CD4-positive, alpha-beta T cell treated with Interleukin-1 beta for 1 hour (primary cell): ENCODE results near the gene MAD2L2.
A peak's percentile ranks its signal among the peaks of the same experiment; 100 is the strongest.

ENCODE experiments used
- DNase-seq, 2 donors: peaks; one replicate each; pipeline ENCODE4 v3.0.0-alpha.2; 2020 to 2022

Gene MAD2L2

GRCh38 chr1:11652203-11652780 lies 28.7 kb downstream of the MAD2L2 start:
- no peak for DNase-seq

DNA sequence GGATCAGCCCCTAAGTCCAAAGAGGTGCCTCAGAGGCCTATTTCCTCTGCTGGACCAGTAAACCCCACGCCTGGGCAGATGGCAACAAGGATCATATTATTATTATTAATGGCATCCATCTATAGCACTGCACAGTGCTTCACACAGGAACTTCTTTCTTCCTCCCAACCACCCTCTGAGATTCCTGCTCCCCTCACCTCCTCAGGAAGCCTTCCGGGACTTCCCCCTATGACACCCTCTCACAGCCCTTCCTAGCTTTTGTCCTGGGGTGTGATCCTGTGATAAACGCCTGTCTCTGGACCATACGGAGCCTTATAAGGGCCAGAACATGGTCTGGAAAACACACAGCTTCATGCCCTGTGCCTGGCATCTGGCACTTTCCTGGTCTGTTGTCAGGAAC lies 29.9 kb downstream of the MAD2L2 start:
- DNase-seq: no peak

DNA sequence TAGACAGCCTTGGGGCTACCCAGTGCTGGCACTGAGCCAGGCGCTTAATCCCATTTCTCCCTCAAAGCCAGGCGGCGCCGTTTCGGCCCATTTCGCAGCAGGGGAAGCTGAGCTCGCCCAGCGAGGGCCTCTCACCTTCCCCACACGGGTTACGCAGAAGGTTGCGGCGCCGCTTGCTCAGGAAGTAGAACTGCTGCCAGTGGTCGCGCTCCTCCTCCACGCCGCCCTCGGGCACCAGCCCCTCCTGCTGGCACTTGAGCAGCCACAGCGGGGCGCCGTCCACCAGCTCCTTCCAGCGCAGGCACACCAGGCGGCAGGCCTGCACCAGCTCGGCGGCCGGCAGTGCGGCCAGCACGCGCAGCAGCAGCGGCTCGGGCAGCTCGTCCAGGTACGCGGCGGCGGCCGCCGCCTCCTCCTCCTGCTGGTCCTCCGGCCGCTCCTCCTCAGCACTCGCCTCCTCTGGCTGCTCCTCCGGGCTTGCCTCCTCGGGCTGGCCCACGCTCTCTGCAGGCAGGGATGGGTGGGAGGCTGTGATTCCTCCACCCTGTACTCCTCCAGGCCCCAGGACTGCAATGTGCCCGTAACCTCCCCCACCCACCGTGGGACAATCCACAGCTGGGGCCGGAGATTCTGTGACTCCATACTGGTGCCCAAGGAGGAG lies 30.5 kb downstream of the MAD2L2 start:
- peak; percentile 86 to 87 for DNase-seq

DNA sequence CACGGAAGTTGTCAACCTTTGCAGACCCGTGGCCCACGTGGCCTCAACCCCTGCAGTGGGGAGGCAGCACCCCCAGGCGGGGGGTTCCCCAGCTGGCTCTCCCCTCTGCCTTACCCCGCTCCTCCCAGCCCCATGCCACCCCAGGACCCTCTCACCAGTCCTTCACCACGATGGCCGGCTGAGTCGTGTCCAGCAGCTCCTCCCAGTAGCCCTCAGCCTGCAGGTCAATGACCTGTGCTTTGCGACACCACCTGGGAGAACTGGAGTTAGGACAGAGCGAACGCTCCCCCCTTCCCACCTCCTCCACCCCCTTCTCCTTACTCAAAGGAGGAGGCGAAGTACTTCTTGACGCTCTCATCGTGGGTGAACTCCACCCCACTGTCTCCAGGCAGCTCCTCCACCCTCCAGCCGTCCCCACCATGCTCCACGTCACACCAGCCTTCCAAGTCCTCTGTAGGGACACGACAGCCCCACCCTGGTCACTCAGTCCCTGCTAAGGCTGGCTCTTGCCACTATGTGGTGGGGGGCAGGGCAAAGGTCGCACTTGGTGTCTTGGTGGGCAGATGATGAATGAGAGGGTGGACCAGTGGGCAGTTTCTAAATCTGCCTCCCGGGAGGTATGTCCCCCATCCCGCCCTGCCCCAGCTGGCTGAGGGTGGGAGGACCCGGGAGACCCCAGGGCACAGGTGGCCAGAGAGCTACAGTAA lies 31.2 kb downstream of the MAD2L2 start:
- no peak for DNase-seq

DNA sequence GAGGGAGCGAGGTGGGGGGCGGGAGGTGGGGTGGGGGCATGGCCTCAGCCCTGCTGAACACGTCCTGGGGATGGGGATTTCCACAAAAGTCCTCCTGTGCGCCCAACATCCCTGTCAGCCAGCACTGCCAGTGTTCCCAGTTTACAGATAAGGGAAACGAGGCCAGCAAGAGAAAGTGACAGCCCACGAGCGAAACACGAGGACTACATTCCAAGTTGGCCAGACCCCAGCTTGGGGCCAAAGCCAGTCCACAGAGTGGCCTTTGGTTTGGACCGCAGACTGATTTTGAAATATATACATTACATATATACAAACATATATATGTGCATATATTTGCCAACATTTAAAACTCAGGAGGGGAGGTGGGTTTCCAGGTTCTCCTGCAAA lies 31.7 kb downstream of the MAD2L2 start:
- no peak for DNase-seq

- peak; percentile 44 to 47 for DNase-seq
Measured at GRCh38 chr1:11648732-11649158, 32.2 kb downstream of the MAD2L2 start.

DNA sequence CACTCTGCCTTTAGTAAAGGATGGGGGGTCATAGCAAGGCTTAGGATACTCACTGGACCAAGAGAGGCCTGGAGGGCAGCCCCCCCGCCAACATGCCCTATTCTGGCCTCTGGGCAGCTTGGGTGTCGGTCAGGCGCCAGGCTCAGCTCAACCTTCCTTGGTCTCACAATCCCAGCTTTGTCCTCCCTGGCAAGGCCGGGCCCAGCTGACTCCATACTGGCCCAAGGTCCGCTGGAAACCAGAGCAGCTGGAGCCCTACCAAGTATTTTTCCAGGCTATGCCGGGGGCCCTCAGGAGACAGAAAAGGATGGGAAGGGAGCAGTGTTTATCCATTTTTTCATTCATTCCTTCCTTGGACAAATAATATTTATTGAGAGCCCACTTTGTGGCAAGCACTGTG lies 32.9 kb downstream of the MAD2L2 start:
- no peak for DNase-seq

DNA sequence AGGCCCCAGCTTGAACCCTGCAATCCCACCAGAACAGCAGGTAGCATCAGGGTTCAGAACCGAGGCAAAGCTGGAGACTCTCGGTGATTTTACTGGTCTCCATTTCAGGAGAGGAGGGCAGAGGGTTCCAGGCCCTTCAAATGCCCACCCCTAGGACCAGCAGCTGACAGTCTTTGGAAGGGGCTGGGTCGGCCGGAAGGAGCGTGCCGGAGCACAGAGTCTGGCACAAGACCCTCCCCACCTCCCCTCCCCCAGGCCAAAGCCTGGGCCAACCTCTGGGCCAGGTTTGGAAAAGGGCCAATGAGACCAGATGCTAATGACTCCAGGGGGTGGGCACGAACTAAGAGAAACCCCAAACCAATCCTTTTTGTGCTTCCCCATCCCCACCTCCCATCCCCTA lies 33.6 kb downstream of the MAD2L2 start:
- no peak for DNase-seq

- DNase-seq: no peak
Measured at GRCh38 chr1:11646317-11646716, 34.6 kb downstream of the MAD2L2 start.

DNA sequence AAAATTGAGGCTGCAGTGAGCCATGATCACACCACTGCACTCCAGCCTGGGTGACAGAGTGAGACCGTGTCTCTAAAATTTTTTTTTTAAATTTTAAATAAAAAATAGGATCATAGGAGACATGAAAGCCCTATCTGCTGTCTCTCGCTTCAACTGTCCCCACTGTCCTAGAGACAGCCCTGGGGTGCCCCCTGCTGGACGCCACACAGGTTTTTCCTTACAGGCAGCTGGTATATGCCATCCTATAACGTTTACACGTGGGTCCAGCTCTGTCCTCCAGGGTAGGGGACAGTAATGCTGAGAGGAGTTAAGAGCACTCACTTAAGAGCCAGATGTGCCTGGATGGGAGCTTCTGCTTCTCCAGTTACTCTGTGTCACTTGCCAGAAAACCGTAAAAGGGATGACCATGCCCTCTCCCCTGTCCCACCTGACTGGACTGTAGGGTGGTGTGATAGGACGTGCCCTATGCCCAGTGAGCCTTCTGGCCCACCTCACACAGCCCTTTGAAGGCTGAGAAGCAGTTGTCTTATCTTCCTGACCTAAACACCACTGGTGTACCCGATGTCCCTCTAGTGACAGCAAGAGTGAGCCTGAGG lies 35.2 kb downstream of the MAD2L2 start:
- peak; percentile 79 to 81 for DNase-seq

DNA sequence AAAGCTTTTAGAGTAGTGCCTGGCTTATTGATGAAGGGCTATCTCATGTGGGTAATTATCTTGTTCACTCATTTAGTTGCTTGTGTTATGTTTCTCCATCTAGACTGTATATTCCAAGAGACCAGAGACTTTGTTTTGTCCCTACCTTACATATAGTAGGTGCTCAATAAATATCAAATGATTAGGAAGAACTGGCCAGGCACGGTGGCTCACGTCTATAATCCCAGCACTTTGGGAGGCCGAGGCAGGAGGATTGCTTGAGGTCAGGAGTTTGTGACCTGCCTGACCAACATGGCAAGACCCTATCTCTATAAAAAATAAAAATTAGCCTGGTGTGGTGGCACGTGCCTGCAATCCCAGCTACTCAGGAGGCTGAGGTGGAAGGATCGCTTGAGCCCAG lies 35.7 kb downstream of the MAD2L2 start:
- DNase-seq: no peak

GRCh38 chr1:11643782-11644181 lies 37.2 kb downstream of the MAD2L2 start:
- DNase-seq: no peak

- peak; percentile 66 to 76 for DNase-seq
Measured at GRCh38 chr1:11642418-11643017, 38.4 kb downstream of the MAD2L2 start.

- DNase-seq: no peak
Measured at GRCh38 chr1:11641776-11642305, 39.1 kb downstream of the MAD2L2 start.

DNA sequence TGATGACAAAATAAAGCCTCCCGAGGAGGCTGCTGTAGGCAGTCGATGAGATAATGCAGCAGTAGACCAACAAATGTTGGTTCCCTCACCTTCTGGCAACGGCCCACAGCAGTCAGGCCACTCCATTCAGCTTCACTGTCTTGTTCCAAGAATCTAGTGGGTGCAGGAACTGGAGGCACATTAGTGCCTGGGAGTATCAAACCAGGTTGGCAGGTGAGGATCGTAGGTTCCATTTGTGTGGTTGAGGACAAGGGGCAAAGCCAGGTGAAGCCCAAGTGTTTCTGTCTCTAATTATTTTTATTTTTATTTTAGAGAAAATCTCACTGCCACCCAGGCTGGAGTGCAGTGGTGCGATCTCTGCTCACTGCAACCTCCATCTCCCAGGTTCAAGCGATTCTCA lies 40.0 kb downstream of the MAD2L2 start:
- no peak for DNase-seq

GRCh38 chr1:11640101-11640500 lies 40.8 kb downstream of the MAD2L2 start:
- no peak for DNase-seq

DNA sequence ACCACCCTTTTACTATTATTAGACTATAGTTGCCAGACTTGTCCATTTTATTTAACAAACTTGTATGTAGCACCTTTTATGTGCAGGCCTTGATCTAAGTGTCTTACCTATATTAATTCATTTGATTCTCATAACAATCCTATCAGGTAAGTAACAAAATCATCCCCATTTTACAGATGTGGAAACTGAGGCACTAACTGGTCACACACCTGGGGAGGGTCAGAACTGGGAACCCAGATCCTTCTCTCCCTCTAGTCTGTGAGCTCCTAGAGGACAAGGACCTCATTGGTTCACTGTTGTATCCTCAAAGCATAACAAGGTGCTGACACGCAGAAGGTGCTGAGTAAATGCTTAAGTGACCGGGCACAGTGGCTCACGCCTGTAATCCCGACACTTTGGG lies 41.6 kb downstream of the MAD2L2 start:
- DNase-seq: no peak

GRCh38 chr1:11638121-11638520 lies 42.8 kb downstream of the MAD2L2 start:
- no peak for DNase-seq

GRCh38 chr1:11634365-11635192 lies 46.4 kb downstream of the MAD2L2 start:
- no peak for DNase-seq

- DNase-seq: no peak
Measured at GRCh38 chr1:11629184-11630016, 51.5 kb downstream of the MAD2L2 start.

- no peak for DNase-seq
Measured at GRCh38 chr1:11628767-11629166, 52.2 kb downstream of the MAD2L2 start.
